GM18511 (cell line): ENCODE results near the gene TOR2A.

Source experiments
- ATAC-seq: cut with Tn5 transposase; IDR thresholded peaks from one replicate; pipeline ENCODE4 v1.9.1; 2021; ENCODE audit warnings: mild to moderate bottlenecking, moderate library complexity; ENCODE audit not compliant: unreplicated experiment

Gene TOR2A

DNA sequence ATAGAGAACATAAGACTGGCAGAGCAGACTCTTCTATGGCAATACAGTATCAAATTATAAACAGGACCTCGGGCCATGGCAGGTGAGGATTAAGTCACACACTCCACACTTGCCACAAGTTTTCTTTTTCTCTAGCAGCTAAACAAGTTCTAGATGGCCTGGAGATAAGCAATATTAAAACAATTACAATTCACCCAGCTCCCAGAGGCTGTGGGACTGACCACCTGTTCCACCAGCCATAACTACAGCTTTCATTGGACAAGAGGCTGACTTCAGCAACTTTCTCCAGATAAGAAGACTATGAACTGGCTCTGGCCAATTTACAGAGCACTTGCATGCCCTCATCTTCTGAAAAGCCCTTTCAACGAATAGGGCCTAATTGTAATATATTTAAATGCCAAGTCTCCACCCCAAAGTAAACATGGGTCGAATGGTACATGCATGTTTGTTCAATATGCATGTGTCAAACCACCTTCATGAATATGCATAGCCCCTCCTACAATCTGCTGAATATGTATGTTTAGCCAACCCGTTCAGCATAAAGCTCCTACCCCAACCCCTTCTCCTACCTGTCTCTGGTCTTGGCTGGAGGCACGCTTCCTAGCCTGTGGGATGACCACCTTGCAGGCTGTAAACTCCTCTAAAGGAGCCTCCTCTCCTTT, 34.4 kb downstream of the TOR2A start:
- no peak for ATAC-seq

DNA sequence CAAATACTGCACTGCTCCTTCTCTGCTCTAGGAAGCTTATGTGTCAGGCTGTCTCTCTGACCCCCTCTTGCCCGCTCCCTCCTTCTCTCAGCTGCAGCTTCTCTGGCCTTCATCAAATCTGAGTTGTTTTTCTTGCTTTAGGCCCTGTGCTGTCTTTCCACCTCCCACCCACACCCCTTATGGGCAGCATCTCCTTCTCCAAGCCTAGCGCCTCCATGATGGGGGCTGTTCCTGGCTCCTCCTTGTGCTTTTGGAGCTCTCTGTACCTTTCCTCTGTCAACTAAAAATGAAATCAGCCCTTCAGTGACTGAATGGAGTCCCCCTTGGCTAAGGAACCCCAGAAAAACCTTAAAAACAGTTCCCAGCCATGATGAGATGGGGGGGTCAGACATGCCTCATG, 35.0 kb downstream of the TOR2A start:
- ATAC-seq = no peak

DNA sequence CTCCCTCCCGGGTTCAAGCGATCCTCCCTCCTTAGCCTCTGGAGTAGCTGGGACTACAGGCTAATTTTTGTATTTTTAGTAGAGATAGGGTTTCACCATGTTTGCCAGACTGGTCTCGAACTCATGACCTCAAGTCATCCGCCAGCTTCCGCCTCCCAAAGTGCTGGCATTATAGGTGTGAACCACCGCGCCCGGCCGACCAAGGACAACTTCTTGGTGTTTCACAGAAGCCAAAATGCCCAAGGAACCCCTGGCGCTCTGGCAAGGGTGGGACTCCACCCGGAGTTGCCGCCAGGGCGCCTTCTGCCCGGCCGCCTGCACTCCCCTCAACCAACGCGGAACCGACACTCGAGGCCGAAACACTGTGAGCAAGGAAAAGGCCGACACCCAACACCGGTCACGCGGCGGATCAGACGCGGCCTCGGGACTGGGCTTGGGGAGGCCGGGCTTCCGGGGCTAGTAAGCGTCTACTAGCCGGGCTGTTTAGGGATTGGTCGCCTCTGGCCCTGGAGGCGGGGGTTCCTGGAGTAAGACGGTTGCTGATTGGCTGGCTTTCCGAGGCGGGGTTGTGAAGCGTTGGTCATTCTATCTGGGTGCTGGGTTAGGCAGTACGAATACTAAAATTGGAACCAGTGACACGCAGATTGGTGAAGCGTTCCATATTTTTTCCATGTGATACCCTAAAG, 36.0 kb downstream of the TOR2A start:
- ATAC-seq = peak; percentile 55

DNA sequence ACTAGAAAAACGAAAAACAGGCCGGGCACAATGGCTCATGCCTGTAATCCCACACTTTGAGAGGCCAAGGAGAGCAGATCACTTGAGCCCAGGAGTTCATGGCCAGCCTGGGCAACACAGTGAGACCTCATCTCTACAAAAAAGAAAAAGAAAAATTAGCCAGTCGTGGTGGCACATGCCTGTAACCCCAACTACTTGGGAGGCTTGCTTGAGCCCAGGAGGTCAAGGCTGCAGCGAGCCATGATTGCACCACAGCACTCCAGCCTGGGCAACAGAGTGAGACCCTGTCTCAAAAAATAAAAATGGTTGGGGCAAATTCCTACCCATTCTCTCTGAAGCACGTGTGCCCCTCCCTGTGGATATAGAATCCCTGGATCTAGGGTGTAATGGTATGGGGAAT, 36.7 kb downstream of the TOR2A start:
- no peak for ATAC-seq

DNA sequence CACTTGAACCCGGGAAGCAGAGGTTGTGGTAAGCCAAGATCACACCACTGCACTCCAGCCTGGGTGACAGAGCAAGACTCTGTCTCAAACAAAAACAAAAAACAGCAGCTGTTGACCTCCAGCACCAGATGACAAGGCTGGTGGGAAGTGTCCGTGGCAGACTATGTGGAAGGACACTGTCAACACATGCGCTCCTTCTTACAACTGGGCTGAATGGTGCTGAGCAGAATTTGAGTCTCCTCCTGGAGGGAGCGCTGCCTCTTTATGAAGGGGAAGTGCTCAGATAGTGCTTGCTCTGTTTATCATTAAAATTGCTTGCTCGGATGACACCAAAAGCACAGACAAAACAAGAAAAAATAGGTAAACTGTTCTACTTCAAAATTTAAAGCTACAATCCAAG, 37.5 kb downstream of the TOR2A start:
- no peak for ATAC-seq

DNA sequence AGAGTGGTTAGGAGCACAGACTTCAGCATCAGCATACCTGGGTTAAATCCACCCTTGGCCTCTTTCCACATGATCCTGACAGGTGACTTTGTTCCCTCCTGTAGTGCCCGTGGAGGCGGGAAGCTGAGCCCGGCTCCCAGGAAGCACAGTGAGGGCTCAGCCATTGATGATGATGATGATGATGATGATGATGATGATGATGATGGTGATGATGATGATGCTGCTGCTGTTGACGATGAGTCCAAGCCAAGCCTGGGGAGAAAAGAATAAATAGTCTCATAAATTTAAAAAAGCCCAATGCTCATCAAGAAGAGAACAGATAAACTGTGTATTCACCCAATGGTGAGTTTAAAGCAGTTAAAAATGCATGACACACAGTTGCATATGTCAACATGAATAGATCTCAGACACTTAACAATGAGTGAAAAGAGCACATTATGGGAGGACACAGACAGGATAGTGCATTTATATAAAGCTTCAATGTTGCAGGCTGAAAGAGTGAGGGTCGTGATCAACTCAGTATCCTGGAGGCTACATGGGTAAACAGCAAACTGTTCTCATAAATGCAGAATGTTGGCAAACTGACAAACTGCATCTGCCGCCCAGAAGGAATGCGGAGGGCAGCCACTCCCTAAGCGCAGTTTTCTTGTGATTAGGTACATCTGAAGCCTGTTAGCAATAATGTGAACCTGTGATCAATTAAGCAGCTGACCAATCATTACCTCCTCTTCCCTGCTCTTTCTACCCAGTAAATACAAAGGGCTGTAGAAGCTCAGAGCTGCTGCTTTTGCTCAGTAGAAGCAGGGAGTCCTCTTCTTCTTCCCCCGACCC, 40.0 kb downstream of the TOR2A start:
- ATAC-seq = no peak

DNA sequence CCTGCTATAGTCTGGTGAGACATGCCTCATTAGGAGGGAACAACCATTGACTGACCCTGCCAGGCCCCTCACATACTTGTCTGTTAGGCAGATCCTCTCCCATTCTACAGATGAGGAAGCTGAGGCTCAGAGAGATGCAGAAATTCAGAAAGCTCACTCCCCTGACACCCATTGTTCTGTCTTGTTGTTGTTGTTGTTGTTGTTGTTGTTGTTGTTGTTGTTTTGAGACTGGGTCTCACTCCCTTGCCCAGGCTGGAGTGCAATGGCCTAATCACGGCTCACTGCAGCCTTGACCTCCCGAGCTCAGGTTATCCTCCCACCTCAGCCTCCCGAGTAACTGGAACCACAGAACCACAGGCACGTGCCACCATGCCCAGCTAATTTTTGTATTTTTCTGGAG, 41.4 kb downstream of the TOR2A start:
- no peak for ATAC-seq

DNA sequence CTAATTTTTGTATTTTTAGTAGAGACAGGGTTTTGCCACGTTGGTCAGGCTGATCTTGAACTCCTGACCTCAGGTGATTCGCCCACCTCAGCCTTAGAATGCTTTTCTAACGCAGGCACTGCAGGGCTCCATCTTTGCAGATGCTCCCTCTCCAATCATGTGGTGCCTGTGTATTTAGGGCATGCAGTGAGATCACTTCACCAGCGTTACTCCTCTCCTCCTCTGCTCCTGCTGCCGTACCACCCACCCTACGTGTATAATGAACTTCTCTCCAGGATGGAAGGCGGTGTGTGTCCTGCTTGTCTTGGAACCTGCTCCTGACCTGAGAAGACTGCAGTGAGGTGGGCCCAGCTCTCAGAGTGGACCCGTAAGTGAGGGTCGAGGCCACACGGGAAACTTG, 42.0 kb downstream of the TOR2A start:
- no peak for ATAC-seq

DNA sequence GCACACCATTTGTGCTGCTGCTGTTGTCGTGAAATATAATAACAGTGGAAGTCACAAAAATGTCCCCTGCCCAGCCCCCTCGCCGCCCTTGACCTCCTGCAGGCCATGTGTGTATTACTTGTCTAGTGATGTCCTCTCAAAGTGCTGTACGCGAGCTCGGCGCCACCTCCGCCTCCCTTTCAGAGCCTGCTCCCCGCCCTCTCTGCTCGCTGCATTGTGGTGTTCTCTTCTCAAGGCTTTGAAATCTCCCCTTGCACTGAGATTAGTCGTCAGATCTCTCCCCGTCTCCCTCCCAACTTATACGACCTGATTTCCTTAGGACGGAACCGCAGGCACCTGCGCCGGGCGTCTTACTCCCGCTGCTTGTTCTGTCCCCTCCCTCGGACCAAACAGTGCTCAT, 43.0 kb downstream of the TOR2A start:
- no peak for ATAC-seq

DNA sequence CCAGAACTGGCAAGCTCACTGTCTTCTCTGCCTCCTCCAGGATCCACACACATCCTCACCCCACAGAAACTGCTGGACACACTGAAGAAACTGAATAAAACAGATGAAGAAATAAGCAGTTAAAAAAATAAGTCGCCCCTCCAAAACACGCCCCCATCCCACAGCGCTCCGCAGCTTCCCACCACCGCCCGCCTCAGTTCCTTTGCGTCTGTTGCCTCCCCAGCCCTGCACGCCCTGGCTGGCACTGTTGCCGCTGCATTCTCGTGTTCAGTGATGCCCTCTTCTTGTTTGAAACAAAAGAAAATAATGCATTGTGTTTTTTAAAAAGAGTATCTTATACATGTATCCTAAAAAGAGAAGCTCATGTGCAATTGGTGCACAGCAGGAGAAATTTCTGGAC, 44.4 kb downstream of the TOR2A start:
- ATAC-seq = no peak

DNA sequence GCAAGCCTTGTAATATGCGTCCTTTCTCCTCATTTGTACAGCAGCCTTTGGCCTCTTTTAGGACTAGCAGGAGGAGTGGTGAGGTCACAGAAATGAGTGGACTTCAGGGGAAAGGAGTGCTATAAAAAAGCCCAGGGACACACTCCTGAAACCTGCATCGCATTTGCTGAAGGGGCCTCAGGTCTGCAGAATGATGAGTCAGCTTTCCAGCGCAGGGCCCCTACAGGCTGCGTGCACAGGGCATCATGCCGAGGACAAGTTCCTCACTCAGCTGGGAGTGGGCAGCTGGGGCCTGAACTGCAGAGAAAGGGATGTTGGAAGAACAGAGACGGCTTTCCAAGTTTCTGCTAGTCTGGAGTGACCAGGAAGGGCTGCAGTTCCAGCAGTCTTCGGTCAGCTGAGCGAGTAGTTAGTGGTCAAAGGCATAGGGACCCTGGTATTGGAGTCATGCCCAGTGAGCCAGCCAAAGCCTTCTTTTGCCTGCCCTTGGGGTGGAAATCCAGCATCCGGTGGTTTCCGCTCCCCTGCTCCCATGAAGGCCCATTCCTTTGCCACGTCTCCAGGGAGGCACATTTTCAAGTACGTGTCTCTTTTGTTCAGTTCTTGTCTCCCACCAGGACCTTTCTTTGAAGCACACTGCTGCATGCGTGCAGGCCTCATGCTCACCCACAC, 45.6 kb downstream of the TOR2A start:
- ATAC-seq = no peak

DNA sequence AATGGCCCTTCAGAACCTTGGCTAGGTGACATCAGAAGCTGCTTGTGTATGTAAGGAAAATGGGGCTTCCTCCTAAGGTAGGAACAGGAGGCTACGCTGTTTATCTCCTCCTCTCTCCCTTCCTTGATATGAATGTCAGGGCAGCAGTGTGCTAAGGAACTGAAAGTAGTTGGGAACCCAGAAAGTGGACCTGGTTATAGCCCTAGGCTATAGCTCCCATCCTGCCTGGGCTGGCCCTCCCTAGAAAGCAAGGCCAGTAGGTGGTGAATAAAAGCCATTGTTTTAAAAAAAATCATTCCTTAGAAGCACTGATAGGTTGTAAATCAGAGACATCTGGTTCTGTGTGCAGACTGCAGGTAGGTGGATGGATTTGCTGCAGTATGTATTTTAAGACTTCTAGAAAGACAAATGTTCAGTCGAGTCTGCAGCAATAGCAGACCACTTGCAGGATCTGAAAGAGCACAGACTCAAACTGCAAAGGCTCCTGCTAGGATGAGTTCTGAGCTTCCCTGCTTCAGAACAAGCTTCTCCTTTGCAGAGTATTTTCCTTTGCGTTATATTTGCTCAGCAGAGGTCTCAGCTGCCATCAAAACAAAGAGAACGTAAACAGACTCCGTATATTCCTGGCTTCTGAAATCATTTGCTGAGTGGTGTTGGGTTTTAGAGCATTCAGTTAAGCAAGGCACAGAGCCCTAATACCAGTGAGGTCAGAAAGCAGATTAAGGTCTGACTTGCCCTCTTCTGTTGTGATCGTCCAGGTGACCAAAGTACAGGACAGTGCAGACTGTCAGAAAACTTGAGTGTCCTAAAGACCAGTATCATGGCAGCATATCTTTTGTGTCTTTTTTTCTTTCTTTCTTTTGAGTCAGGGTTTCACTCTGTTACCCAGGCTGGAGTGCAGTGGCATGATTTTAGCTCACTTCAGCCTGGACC, 48.4 kb downstream of the TOR2A start:
- ATAC-seq = no peak

DNA sequence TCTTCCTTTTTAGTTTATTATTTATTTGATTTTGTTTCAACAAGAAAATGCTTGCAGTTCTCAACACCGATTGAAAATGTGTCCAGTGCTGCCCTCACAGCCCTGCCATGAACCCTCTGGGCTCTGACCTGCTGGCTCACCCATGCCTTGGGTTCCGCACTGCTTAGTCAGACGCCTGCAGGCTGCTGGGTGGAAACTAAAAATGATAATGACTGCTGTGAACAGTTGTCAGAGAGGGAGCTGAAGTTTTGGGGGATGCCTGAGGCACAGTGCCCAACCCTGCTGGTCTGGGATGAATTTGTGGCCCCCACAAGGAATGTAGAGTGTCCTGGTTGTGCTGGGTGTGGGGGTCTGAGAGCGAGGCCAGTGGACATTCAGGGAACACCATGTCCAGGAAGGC, 50.5 kb downstream of the TOR2A start:
- no peak for ATAC-seq

DNA sequence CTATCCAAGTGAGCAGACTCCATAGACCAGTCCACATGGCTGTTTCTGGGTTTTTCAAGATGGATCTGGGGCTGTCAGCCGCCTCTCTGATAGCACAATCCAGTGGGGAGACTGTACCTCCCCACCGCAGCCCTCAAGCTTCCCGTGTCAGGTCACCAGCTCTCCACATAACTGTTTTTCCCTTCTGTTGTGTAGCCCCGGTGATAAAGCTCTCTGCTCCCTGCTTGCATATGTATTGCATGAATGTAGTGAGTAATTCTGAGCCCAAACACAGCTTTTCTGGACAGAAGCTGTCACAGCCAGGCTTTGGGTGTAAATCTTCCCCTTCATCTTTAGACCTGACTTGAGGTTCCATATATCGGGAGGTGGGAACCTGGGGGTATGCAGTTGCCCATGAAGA, 51.4 kb downstream of the TOR2A start:
- no peak for ATAC-seq

DNA sequence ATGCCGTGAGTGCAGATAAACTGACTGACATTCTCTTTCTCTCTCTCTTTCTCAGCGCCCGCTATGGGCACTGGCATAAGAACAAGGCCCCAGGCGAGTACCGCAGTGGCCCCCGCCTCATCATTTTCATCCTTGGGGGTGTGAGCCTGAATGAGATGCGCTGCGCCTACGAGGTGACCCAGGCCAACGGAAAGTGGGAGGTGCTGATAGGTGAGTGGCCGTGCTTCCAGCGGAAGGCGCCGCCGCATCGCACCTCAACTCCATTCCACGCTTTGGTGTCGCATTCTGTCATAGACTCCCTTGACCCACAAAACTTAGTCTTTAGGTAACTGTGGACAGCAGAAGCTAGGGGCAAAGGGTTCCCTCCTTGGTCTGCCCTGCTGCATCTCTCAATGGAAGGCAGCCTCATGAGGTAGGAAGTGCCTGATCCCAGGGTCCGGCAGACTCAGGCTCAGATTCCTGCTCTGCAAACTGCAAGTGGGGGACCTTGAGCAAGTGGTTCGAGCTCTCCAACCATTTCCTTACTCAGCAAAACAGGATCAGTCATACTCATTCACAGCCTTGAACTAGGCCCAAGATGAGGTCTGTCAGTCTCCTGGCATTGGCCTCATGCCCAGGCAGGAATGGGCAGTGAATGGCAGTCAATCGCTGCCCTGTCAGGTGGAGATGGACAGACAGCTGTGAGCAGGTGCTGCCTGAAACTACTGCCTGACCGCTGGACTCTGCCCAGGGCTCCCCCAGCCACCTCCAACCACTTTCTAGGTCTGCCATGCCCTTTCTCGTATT, 52.5 kb downstream of the TOR2A start:
- no peak for ATAC-seq
